HepG2 (cell line): Measurements from ENCODE around the gene WWTR1. TPM values are rescaled to one million over a fixed set of nuclear protein-coding genes. Genes with fewer than 3 reads are reported as not detected.

ENCODE experiments used
- AGO2 ChIP-seq: fragments of 200-400 bp; formaldehyde crosslinking; optimal IDR thresholded peaks from 2 replicates; pipeline ENCODE3; 2017; ENCODE audit warnings: mild to moderate bottlenecking, low read depth, low read length, moderate library complexity
- EP300 ChIP-seq, 3 experiments: sonication (generic) in 1 of 3; formaldehyde crosslinking in 1 of 3; IDR thresholded peaks; 2 replicates each; pipeline versions ENCODE4 v1.5.1 to v1.6.1; 2011 to 2020; ENCODE audit warnings: low read depth in 2 of 3, low read length in 2 of 3, borderline replicate concordance in 1 of 3, improper control_type of control experiment in 1 of 3, mild to moderate bottlenecking in 1 of 3, missing genetic modification reagents in 1 of 3, moderate library complexity in 1 of 3
- FOXA1 ChIP-seq, 2 experiments: fragments of 450-650 bp in 1 of 2; sonication (generic) in 1 of 2; formaldehyde crosslinking in 1 of 2; IDR thresholded peaks; 2 replicates each; pipeline versions ENCODE4 v1.4.0 to v1.6.1; 2016 to 2020; ENCODE audit warnings: missing genetic modification reagents in 1 of 2
- HBP1 ChIP-seq: IDR thresholded peaks from 2 replicates; pipeline ENCODE4 v1.6.1; 2016; ENCODE audit warnings: low read depth, control low read depth
- HMGA1 ChIP-seq: sonication (generic); formaldehyde crosslinking; conservative IDR thresholded peaks from 2 replicates; pipeline ENCODE4 v1.4.0; 2020; ENCODE audit warnings: missing genetic modification reagents
- KDM3A ChIP-seq: IDR thresholded peaks from 2 replicates; pipeline ENCODE4 v1.6.1; 2018; ENCODE audit warnings: low read depth, missing compliant biosample characterization
- KLF12 ChIP-seq: sonication (generic); formaldehyde crosslinking; IDR thresholded peaks from 2 replicates; pipeline ENCODE4 v1.4.0; 2020; ENCODE audit warnings: missing genetic modification reagents, borderline replicate concordance
- PCBP2 ChIP-seq: fragments of 200-400 bp; formaldehyde crosslinking; optimal IDR thresholded peaks from 2 replicates; pipeline ENCODE3; 2018; ENCODE audit warnings: low read length, low read depth; ENCODE audit not compliant: poor library complexity, severe bottlenecking
- PRDM15 ChIP-seq: sonication (generic); formaldehyde crosslinking; IDR thresholded peaks from 2 replicates; pipeline ENCODE4 v1.4.0; 2020; ENCODE audit warnings: missing genetic modification reagents
- RARG ChIP-seq: sonication (generic); formaldehyde crosslinking; IDR thresholded peaks from 2 replicates; pipeline ENCODE4 v1.4.0; 2020; ENCODE audit warnings: low read depth, mild to moderate bottlenecking, missing genetic modification reagents
- TARDBP ChIP-seq: sonication (generic); formaldehyde crosslinking; IDR thresholded peaks from 2 replicates; pipeline ENCODE4 v1.8.0; 2022; ENCODE audit warnings: mild to moderate bottlenecking, missing genetic modification reagents
- XBP1 ChIP-seq: sonication (generic); formaldehyde crosslinking; IDR thresholded peaks from 2 replicates; pipeline ENCODE4 v1.5.0; 2020; ENCODE audit warnings: missing genetic modification reagents
- ZNF281 ChIP-seq: sonication (generic); formaldehyde crosslinking; IDR thresholded peaks from 2 replicates; pipeline ENCODE4 v1.4.0; 2020; ENCODE audit warnings: missing genetic modification reagents, borderline replicate concordance
- ZNF282 ChIP-seq: fragments of 450-650 bp; IDR thresholded peaks from 2 replicates; pipeline ENCODE4 v1.6.1; 2018; ENCODE audit not compliant: partially characterized antibody
- ZNF614 ChIP-seq: IDR thresholded peaks from 2 replicates; pipeline ENCODE4 v1.6.1; 2018; ENCODE audit warnings: missing biosample characterization, missing genetic modification reagents, inconsistent platforms, borderline replicate concordance
- ZNF709 ChIP-seq: sonication (generic); formaldehyde crosslinking; IDR thresholded peaks from 2 replicates; pipeline ENCODE4 v1.5.0; 2020; ENCODE audit warnings: mild to moderate bottlenecking, missing genetic modification reagents
- ZNF772 ChIP-seq: sonication (generic); formaldehyde crosslinking; IDR thresholded peaks from 2 replicates; pipeline ENCODE4 v1.5.0; 2020; ENCODE audit warnings: mild to moderate bottlenecking, missing genetic modification reagents
- polyA plus RNA-seq, 8 experiments: library from polyadenylated mRNA; depleted of rRNA in 3 of 8; stranded (reverse) in 7 of 8; unstranded in 1 of 8; fragments of >200 nt; fragmentation: Illumina TruSeq in 4 of 8; extraction: Trizol in 4 of 8; gene quantifications; 2 replicates each; pipeline versions ENCODE4 v1.2.1 to v1.2.3, GENCODE V29; 2011 to 2016; ENCODE audit warnings: low read depth in 4 of 8, missing spikeins in 1 of 8, mixed read lengths in 1 of 8; ENCODE audit not compliant: insufficient read depth in 1 of 8
- total RNA-seq, 5 experiments: library from RNA; depleted of rRNA; stranded (reverse); fragments of >200 nt; fragmentation: Illumina TruSeq; extraction: Trizol; gene quantifications; 2 replicates each; pipeline ENCODE4 v1.2.3, GENCODE V29; 2016; ENCODE audit warnings: low read depth in 1 of 5
- TF ChIP-seq, protein P1 (sequence below), 2 experiments: sonication (generic) in 1 of 2; formaldehyde crosslinking in 1 of 2; IDR thresholded peaks; 2 replicates each; pipeline versions ENCODE4 v1.5.1 to v1.6.1; 2011 to 2020; ENCODE audit warnings: borderline replicate concordance in 1 of 2, low read depth in 1 of 2, low read length in 1 of 2, mild to moderate bottlenecking in 1 of 2, missing genetic modification reagents in 1 of 2, moderate library complexity in 1 of 2
- TF ChIP-seq, protein P2 (sequence below): IDR thresholded peaks from 2 replicates; pipeline ENCODE4 v1.6.1; 2012; ENCODE audit warnings: inconsistent platforms

Gene WWTR1
- total and polyA plus RNA-seq, 2 of the 13 experiments (the other 11 are each of a cell fraction or from before 2014, with no cell fraction given) = 19.7 to 139 TPM

DNA sequence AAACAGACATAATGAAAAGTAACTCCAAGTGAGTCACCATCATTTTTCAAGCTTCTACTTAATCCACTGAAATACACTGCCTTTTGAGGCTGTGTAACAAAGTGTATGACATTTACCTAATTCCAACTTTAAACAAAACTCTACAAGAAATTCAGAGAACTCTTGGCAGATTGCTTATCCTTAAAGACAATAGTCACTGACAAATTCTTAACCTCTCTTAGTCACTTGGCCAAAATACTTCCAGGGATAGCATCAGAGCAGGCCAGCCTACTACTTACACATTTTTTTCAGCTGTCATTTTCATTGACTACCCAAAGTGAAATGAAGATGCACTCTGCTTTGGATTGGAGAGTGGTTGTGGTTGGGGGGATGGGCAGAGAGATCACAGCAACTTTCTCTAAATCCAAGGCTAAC, 3.6 kb downstream of the WWTR1 start (continued):
- TF ChIP-seq, protein P1, sequence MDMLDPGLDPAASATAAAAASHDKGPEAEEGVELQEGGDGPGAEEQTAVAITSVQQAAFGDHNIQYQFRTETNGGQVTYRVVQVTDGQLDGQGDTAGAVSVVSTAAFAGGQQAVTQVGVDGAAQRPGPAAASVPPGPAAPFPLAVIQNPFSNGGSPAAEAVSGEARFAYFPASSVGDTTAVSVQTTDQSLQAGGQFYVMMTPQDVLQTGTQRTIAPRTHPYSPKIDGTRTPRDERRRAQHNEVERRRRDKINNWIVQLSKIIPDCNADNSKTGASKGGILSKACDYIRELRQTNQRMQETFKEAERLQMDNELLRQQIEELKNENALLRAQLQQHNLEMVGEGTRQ (IDR thresholded peaks at IDR 0.05; ENCODE audit: low read depth, low read length) = no peak
- TF ChIP-seq, protein P1 (CRISPR knock-in tag; IDR thresholded peaks at IDR 0.05; ENCODE audit: borderline replicate concordance) = no peak
- TF ChIP-seq ZNF614 (CRISPR knock-in tag) = no peak
- no peak for TF ChIP-seq PCBP2
- no peak for TF ChIP-seq KLF12 (CRISPR knock-in tag)
- peak; percentile 87 for TF ChIP-seq ZNF281 (CRISPR knock-in tag)
- TF ChIP-seq ZNF282 = no peak
- TF ChIP-seq ZNF772 (CRISPR knock-in tag) = no peak
- 0 out of 2 replicates have a peak, but pooled peaks have one; percentile 39 for TF ChIP-seq HBP1
- no peak for TF ChIP-seq FOXA1 (IDR thresholded peaks at IDR 0.05)
- TF ChIP-seq FOXA1 (CRISPR knock-in tag; IDR thresholded peaks at IDR 0.05) = no peak
- TF ChIP-seq XBP1 (CRISPR knock-in tag) = no peak
- TF ChIP-seq, protein P2, sequence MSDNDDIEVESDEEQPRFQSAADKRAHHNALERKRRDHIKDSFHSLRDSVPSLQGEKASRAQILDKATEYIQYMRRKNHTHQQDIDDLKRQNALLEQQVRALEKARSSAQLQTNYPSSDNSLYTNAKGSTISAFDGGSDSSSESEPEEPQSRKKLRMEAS = no peak
- no peak for TF ChIP-seq AGO2
- no peak for TF ChIP-seq KDM3A (CRISPR knock-in tag)
- TF ChIP-seq HMGA1 (CRISPR knock-in tag) = no peak
- 0 out of 2 replicates have a peak, but pooled peaks have one; percentile 18 for TF ChIP-seq TARDBP
- no peak for TF ChIP-seq ZNF709 (CRISPR knock-in tag)
- no peak for TF ChIP-seq RARG
- no peak for TF ChIP-seq EP300 (IDR thresholded peaks at IDR 0.05; ENCODE audit: low read depth in 2 of 2, low read length in 2 of 2)
- no peak for TF ChIP-seq EP300 (CRISPR knock-in tag; IDR thresholded peaks at IDR 0.05; ENCODE audit: borderline replicate concordance)
- TF ChIP-seq PRDM15 (CRISPR knock-in tag) = no peak
